Endodermal cell (in vitro differentiated cells): ENCODE data around the gene DAGLA. TPM values are rescaled to one million over a fixed set of nuclear protein-coding genes. Genes with fewer than 3 reads are reported as not detected.

ENCODE experiments used
- DNase-seq: peaks from one replicate; pipeline ENCODE4 v3.0.0-alpha.2; 2017
- H3K27ac ChIP-seq: 2 replicates; pipeline ENCODE4 v1.5.1; 2013; ENCODE audit warnings: mild to moderate bottlenecking, low read depth, low read length, moderate library complexity
- H3K27me3 ChIP-seq: 2 replicates; pipeline ENCODE4 v1.6.1; 2013; ENCODE audit warnings: mild to moderate bottlenecking, low read length, moderate library complexity; ENCODE audit not compliant: insufficient read depth, control insufficient read depth, poor library complexity, severe bottlenecking
- H3K36me3 ChIP-seq: 2 replicates; pipeline ENCODE4 v1.7.0; 2013; ENCODE audit warnings: mild to moderate bottlenecking, low read length, moderate library complexity; ENCODE audit not compliant: control insufficient read depth, insufficient read depth
- H3K4me1 ChIP-seq: one replicate; pipeline ENCODE4 v1.7.0; 2013; ENCODE audit warnings: low read length; ENCODE audit not compliant: control insufficient read depth, insufficient read depth
- H3K4me3 ChIP-seq: 2 replicates; pipeline ENCODE4 v1.5.1; 2013; ENCODE audit warnings: mild to moderate bottlenecking, low read length, moderate library complexity
- H3K9ac ChIP-seq: 2 replicates; pipeline ENCODE4 v1.6.1; 2013; ENCODE audit warnings: mild to moderate bottlenecking, low read length, moderate library complexity; ENCODE audit not compliant: poor library complexity, severe bottlenecking; ENCODE audit errors: extremely low read depth
- H3K9me3 ChIP-seq: 2 replicates; pipeline ENCODE4 v1.6.1; 2013; ENCODE audit warnings: mild to moderate bottlenecking, low read length, moderate library complexity; ENCODE audit not compliant: control insufficient read depth
- H3K27ac Mint-ChIP-seq: 2 replicates; pipeline ENCODE4 v1.8.0; 2020; ENCODE audit warnings: mixed read lengths
- H3K27me3 Mint-ChIP-seq: 2 replicates; pipeline ENCODE4 v1.8.0; 2021; ENCODE audit warnings: mild to moderate bottlenecking, mixed read lengths; ENCODE audit not compliant: insufficient read depth
- H3K36me3 Mint-ChIP-seq: 2 replicates; pipeline ENCODE4 v1.8.0; 2020; ENCODE audit warnings: low read depth, mixed read lengths
- H3K4me1 Mint-ChIP-seq: 2 replicates; pipeline ENCODE4 v1.8.0; 2020; ENCODE audit warnings: mixed read lengths
- H3K4me3 Mint-ChIP-seq: 2 replicates; pipeline ENCODE4 v1.8.0; 2020; ENCODE audit warnings: mild to moderate bottlenecking, moderate library complexity, mixed read lengths
- H3K9me3 Mint-ChIP-seq: 2 replicates; pipeline ENCODE4 v1.8.0; 2020; ENCODE audit warnings: mild to moderate bottlenecking, mixed read lengths
- CTCF ChIP-seq: fragments of 200-600 bp; sonication (generic); conservative IDR thresholded peaks from 2 replicates; pipeline ENCODE4 v1.5.0; 2021; ENCODE audit warnings: antibody characterized with exemption, mild to moderate bottlenecking
- WGBS, 2 experiments: methylation state at CpG; one replicate each; pipeline versions ENCODE4 v1.1.5 to v1.1.7; 2013; ENCODE audit warnings: missing lambda C conversion rate in 2 of 2, mixed read lengths in 1 of 2; ENCODE audit not compliant: insufficient coverage in 1 of 2, insufficient read length in 1 of 2; 5-methylcytosine and 5-hydroxymethylcytosine counted together
- total RNA-seq, 2 donors: library from RNA; stranded (reverse); fragmentation: NEBNext Ultra II Directional in 1 of 2; extraction: Animal tissue kit (Norgen Biotek cat#: 25700) in 1 of 2; gene quantifications; 2 replicates in 1 of 2; 3 replicates in 1 of 2; pipeline ENCODE4 v1.2.1, GENCODE V29; 2021

The DAGLA gene
- total RNA-seq, 2 donors from 2014 or later = 5.6 to 8.7 TPM

- no peak overlapping the region for H3K27ac Mint-ChIP-seq
- WGBS, 2 experiments = 89 to 97% methylated on average over 8 to 13 of the region's 13 CpGs
Observed at GRCh38 chr11:61730240-61730994, 50.2 kb downstream of the DAGLA start.

DNA sequence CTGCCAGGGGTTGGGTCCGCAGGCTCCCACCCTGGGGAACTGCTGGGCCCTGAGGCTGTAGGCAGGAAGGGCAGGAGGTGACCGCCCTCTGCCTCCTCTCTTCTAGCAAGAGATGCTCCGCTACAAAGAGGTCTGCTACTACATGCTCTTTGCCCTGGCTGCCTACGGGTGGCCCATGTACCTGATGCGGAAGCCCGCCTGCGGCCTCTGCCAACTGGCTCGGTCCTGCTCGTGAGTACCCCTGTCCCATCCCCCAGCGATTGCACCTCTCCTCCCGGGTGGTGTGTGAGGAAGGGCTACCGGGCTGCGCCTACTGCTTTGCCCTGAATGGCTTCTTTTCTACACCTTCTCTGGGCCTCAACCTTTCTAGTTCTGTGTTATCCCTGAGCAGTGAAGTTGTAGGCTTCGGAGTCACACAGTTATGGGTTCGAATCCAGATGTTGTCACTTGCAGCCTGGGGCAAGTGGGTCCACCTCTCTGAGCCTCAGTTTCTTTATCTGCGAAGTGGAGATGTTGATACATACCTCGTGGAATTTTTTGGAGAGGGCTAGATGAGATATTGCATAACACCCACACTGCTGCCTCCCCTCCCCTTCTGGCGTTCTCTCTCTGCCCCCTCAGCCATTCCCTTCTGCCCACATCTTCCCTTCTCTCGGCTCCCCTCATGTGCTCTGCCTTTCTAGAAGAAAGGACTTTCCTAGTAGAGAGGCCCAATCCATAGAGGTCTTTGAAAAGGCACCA, 51.2 kb downstream of the DAGLA start:
- no peak overlapping the region for H3K27ac Mint-ChIP-seq
- no peak overlapping the region for H3K27ac ChIP-seq
- no peak overlapping the region for H3K4me3 Mint-ChIP-seq
- WGBS, 2 experiments = 93 to 96% methylated on average over 6 to 19 of the region's 19 CpGs
- H3K4me1 ChIP-seq = peaks cover 4% of the 10 kb centered on the region
- H3K27me3 Mint-ChIP-seq = no peaks in the 10 kb centered on the region
- peaks cover 7% of the 10 kb centered on the region for H3K36me3 Mint-ChIP-seq
- no peaks in the 10 kb centered on the region for H3K9me3 ChIP-seq
- H3K36me3 ChIP-seq = no peaks in the 10 kb centered on the region
- no peaks in the 10 kb centered on the region for H3K27me3 ChIP-seq
- H3K9me3 Mint-ChIP-seq = no peaks in the 10 kb centered on the region
- DNase-seq = no peak
- H3K4me1 Mint-ChIP-seq = no peaks in the 10 kb centered on the region
- no peak overlapping the region for H3K4me3 ChIP-seq
- TF ChIP-seq CTCF = no peak
- H3K9ac ChIP-seq = no peak overlapping the region

More at GRCh38 chr11:61730240-61730994, 50.2 kb downstream of the DAGLA start:
- Histone ChIP-seq H3K27me3 (no peaks in the 10 kb centered on the region), H3K9me3 (no peaks in the 10 kb centered on the region), H3K27ac (no peak overlapping the region), H3K4me3 (no peak overlapping the region), H3K36me3 (no peaks in the 10 kb centered on the region), H3K4me1 (peaks cover 4% of the 10 kb centered on the region), H3K9ac (no peak overlapping the region)
- Mint-ChIP-seq H3K4me3 (no peak overlapping the region), H3K36me3 (peaks cover 5% of the 10 kb centered on the region), H3K27me3 (no peaks in the 10 kb centered on the region), H3K4me1 (no peaks in the 10 kb centered on the region), H3K9me3 (no peaks in the 10 kb centered on the region)
- TF ChIP-seq CTCF = no peak
- DNase-seq = no peak

DNA sequence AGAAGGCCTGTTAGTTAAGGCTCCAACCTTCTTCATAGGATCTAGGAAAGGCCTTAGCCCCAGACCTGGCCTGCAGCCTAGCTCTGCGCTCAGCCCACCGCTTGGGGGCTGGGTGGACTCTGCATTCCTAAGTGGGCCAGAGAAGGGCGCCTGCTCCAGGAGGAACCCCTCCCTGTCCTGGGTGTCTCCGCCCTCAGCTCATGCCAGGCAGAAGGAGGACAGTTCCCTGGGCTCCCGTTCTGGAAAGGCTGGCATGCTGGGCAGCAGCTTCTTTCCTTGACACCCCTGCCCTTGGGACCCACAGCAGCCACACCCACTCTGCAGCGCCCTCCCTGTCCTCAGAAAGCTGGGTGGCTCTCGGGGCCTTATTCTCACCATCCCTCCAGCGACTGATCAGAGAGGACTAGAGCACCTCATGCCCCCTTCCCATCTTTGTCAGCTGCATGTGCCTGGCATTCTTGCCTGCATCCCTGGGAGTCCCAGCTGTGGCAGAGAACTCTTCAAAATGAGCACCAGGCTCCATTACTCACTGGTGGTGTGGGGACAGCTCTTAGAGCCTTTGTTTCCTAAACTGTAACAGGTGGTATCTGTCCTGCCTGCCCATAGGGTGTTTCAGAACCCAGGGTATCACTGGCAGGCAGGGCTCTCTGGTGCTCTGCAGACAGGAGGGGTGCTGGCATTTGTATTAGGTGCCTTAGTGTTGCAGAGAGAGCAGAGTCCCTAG, 51.9 kb downstream of the DAGLA start:
- 79 to 94% methylated on average over 5 to 8 of the region's 8 CpGs for WGBS, 2 experiments
- no peak for TF ChIP-seq CTCF
- no peaks in the 10 kb centered on the region for H3K27me3 Mint-ChIP-seq
- no peak overlapping the region for H3K4me3 ChIP-seq
- H3K9me3 Mint-ChIP-seq = no peaks in the 10 kb centered on the region
- H3K4me3 Mint-ChIP-seq = no peak overlapping the region
- H3K4me1 ChIP-seq = peaks cover 4% of the 10 kb centered on the region
- H3K36me3 ChIP-seq = no peaks in the 10 kb centered on the region
- H3K27ac ChIP-seq = no peak overlapping the region
- no peak for DNase-seq
- no peak overlapping the region for H3K27ac Mint-ChIP-seq
- H3K36me3 Mint-ChIP-seq = peaks cover 7% of the 10 kb centered on the region
- no peaks in the 10 kb centered on the region for H3K9me3 ChIP-seq
- H3K4me1 Mint-ChIP-seq = no peaks in the 10 kb centered on the region
- no peaks in the 10 kb centered on the region for H3K27me3 ChIP-seq
- no peak overlapping the region for H3K9ac ChIP-seq
